Activated CD4-positive, alpha-beta T cell treated with anti-CD3 and anti-CD28 coated beads, Interleukin-2, amount 50 U/mL, for 4 hours (primary cell): Measurements from ENCODE around the gene RNF181.
"Not testable (repeated sequence)": the region's sequence is repeated elsewhere in the genome, so short reads cannot be mapped to it uniquely, and the experiment has no call there.

Experiments used
- DNase-seq, 2 experiments: peaks; one replicate each; pipeline ENCODE4 v3.0.0-alpha.2; 2020

The RNF181 gene

DNA sequence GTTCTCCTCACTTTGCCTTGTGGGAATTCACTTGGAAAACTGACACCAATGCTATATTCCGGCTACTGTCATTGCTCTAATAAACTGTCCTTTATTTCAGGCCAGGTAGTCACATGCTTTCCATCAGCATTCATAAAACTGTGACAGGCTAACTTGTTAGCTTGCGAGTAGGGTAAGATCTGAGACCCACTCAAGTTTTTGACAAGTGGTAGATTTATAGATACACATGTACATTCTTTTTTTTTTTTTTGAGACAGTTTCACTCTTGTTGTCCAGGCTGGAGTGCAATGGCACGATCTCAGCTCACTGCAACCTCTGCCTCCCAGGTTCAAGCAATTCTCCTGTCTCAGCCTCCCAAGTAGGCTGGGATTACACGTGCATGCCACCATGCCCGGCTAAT lies 22.2 kb downstream of the RNF181 start:
- DNase-seq, result not testable (repeated sequence)

DNA sequence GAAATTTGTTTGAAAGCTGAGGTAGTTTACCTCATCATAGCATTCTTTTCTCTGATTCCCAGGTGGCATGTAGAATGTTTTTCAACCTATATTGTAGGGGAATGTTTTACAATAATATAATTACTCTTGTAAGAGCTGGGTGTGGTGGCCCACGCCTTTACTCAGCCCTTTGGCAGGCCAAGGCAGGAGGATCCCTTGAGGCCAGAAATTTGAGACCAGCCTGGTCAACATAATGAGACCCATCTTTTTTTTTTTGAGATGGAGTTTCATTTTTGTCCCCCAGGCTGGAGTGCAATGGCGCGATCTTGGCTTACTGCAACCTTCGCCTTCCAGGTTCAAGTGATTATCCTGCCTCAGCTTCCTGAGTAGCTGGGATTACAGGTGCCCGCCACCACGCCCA lies 24.1 kb downstream of the RNF181 start:
- no peak for DNase-seq

DNA sequence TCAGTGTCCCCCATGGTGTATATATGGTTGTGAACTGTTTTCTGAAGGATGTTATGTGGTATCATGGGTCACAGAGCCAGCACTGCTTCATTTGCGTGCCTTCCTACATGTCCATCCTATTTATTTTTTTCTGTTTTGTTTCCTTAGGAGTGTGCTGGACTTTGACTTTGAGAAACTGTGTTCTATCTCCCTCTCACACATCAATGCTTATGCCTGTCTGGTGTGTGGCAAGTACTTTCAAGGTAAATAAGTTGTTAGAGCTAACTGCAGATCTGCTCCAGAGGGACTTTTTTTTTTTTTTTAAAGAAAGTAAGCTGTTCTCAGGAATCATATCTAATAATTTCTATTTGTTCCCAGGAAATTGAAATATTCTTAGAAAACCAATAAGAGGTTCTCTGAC lies 25.8 kb downstream of the RNF181 start:
- no peak for DNase-seq

DNA sequence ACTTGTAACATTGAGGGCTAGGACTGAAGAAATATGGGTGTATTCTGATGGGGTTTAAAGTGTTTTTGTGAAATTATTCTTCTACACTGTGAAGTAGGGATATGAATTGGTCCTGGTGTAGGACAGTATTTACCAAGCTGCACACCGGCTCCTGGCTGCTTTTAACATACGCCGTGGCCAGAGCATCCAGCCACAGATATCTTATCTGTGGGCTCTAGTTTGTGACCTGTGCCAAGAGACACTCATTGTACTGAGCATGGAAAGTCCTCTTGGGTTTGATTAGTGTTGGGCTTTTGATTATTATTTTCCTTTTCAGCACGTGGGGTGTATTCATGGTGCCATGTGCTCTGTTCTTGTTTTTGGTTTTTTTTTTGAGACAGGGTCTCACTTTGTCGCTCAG lies 28.4 kb downstream of the RNF181 start:
- DNase-seq, result no peak

DNA sequence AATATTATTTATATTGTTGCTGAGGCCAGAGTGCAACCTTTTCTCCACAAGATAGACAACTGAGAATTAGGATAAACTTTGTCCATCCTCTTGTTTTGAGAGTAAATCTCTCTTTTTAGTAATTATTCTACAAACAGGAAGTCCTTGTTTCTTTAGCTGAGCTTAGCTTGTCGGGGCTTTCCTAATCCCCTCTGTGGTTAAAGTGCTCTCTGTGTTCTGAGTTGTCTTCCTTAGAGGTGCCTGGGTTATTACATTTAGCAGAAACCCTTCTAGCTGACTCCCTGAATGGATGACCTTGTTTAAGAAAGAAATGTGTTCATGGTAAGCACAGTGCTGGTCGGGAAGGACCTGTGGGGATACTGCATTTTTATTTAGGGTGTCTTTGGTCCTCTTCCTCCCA lies 33.1 kb downstream of the RNF181 start:
- DNase-seq, result no peak

DNA sequence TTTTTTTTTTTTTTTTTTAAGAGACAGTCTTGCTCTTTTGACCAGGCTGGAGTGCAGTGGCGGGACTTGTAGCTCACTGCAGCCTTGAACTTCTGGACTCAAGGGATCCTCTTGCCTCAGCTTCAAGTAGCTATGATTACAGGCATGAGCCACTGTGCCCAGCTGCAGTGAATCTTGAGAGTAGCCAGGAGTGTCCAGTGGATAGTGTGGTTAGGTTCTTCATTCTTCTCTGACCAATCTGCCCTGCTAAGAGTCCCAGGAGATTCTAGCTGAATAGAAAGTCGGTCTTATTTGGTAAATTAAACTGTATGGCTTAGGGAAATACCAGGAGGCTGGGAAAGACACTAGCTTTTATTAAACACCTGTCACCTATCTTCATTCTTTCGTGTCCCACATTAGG lies 35.8 kb downstream of the RNF181 start:
- no peak for DNase-seq

DNA sequence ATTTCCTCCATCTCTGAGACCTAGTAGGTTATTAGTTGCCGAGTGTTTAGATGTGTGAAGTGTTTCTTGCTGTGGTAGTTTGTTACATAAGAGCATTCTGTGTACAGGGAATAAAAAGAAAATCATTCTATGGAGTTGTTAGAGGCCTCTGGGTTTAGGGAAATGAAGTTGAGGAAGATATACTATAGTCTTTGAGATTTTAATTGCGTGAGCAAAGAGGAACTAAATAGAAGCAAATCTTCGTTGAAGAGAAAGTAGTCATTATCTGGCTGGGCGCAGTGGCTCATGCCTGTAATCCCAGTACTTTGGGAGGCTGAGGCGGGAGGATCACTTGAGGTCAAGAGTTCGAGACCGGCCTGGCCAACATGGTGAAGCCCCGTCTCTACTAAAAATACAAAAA lies 39.5 kb downstream of the RNF181 start:
- DNase-seq, result no peak

DNA sequence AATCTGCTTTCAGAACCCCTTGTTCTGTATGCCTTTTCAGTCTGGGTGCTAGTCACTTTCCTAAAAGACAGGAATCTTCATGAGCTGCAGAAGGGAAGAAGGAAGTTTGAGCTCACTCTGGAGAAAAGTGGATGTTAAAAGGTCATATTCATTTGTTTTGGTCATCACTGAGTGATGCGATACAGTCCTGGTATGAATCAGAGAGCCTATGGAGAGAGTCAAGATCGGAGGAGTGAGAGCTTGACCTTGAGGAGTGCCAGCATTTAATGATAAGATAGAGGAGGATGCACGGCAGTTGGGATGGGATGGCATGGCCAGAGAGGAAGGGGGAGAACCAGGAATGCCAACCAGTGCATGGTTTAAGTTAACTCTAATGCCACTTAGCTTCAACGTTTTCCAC lies 40.1 kb downstream of the RNF181 start:
- no peak for DNase-seq

DNA sequence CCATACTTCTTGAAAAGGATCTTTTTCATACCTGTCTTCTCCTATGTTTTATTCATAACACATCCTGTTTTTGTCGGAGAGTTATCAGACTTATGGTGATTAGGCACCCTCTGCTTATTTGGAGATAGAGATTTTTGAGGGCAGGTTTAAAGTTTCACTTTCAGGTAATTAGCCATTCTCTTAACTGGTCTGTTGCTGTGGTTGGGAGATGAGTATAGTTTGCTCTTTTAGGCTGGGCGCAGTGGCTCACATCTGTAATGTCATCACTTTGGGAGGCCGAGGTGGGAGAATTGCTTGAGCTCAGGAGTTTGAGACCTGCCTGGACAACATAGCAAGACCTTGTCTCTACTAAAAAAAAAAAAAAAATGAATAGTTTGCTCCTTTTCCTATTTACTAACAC lies 47.2 kb downstream of the RNF181 start:
- no peak for DNase-seq

DNA sequence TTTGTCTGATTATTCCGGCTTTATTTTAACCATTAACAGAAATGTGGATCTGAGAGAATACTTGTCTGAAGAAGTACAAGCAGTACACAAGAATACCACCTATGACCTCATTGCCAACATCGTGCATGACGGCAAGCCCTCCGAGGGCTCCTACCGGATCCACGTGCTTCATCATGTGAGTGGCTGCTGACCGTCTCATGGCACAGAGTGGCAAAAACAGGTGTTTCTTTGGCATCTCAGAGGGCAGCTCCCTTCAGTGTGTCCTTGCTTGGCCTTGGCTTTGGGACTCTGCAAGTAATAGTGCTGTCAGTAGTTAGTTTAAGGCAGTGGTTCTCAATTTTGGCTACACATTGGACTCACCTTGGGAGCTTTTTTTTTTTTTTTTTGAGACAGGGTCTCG lies 49.4 kb downstream of the RNF181 start:
- DNase-seq, result no peak

DNA sequence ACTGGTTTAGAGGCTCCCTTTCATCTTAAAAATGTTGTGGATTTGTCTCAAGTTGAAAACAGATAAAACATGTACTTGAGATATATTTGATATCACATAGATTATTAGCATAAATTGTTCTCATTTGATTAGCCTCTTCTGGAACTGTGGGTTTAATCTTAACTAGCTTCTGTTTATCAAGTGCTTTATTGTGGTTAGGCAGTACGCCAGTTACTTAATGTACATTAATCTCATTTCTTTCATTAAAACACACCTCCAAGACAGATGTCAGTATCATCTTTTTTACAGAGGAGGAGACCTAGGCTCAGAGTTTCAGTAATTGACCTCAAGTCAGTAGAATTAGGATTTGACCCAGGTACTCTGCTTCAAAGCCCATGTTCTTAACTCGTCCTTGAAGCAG lies 50.6 kb downstream of the RNF181 start:
- no peak for DNase-seq
